Heart left ventricle (tissue), 13 donors: ENCODE measurements around the gene DNAH12.

Experiments used
- CTCF ChIP-seq, 12 donors: fragments of 200-600 bp; sonication (generic) in 4 of 12; IDR thresholded peaks; one replicate each; pipeline versions ENCODE4 v1.5.0 to v1.8.0; 2018 to 2022; ENCODE audit warnings: antibody characterized with exemption in 12 of 12, mild to moderate bottlenecking in 5 of 12
- POLR2A ChIP-seq, 2 donors: fragments of 450-650 bp; IDR thresholded peaks; one replicate each; pipeline ENCODE4 v1.6.1; 2017; ENCODE audit warnings: antibody characterized with exemption in 2 of 2, mild to moderate bottlenecking in 2 of 2, moderate library complexity in 2 of 2
- donor health status: ischemic (EF 13 %, LVEDD 7.1; RV severe dilation, severe dysfunction).
- donor health status: DM: no; HTN: yes; CAD: no.
- donor health status: DM: no; HTN: no; CAD: no.
- donor health status: ischemic (EF 25% LVEDD 6.9; RV normal size, moderate dysfunction).
- donor health status: ischemic (EF 25% LVEDD 5.7; RV mildly dilated, moderate dysfunction).
- donor health status: ischemic (EF 35%, LVEDD 5.7; RV mildly dilated, moderate dysfunction).
- donor health status: nonischemic (EF 11% LVEDD 7.7; RV severe dilation, severe dysfunction).
- donor health status: DM: yes; HTN: yes; CAD: no.
- donor health status: PGD.
- donor health status: ischemic (EF 29% LVEDD 5.4; RV normal size, mild dysfunction).
- donor health status: nonischemic (EF 23%, LVEDD 6.1; RV moderate dilation, normal function).

- no peak for TF ChIP-seq POLR2A (IDR thresholded peaks at IDR 0.05)
- TF ChIP-seq CTCF (IDR thresholded peaks at IDR 0.05): no peak
Measured at GRCh38 chr3:57383838-57384237, 160.3 kb downstream of the DNAH12 start.
